A673 (cell line): ENCODE data around the gene ETDB.

Source experiments
- EZH2 ChIP-seq: fragments of 200-600 bp; sonication (generic); IDR thresholded peaks from 2 replicates; pipeline ENCODE4 v1.6.1; 2017; ENCODE audit warnings: borderline replicate concordance, low read depth, mild to moderate bottlenecking, mixed read lengths, antibody characterized with exemption, low read length; ENCODE audit not compliant: poor library complexity, severe bottlenecking
- TF ChIP-seq, protein P1 (sequence below): fragments of 300-800, 200-600 bp; sonication (generic); conservative IDR thresholded peaks from 2 replicates; pipeline ENCODE4 v1.5.1; 2017; ENCODE audit warnings: low read depth, mild to moderate bottlenecking, antibody characterized with exemption, low read length, moderate library complexity, mixed read lengths

- TF ChIP-seq, protein P1, sequence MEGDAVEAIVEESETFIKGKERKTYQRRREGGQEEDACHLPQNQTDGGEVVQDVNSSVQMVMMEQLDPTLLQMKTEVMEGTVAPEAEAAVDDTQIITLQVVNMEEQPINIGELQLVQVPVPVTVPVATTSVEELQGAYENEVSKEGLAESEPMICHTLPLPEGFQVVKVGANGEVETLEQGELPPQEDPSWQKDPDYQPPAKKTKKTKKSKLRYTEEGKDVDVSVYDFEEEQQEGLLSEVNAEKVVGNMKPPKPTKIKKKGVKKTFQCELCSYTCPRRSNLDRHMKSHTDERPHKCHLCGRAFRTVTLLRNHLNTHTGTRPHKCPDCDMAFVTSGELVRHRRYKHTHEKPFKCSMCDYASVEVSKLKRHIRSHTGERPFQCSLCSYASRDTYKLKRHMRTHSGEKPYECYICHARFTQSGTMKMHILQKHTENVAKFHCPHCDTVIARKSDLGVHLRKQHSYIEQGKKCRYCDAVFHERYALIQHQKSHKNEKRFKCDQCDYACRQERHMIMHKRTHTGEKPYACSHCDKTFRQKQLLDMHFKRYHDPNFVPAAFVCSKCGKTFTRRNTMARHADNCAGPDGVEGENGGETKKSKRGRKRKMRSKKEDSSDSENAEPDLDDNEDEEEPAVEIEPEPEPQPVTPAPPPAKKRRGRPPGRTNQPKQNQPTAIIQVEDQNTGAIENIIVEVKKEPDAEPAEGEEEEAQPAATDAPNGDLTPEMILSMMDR: peak; percentile 79
- TF ChIP-seq EZH2: no peak
Observed at GRCh38 chrX:135112096-135112729, 8.1 kb downstream of the ETDB start.
